Activated CD8-positive, alpha-beta T cell treated with anti-CD3 and anti-CD28 coated beads for 36 hours (primary cell): ENCODE results near the gene CHD1L. TPM values are rescaled to one million over a fixed set of nuclear protein-coding genes. Genes with fewer than 3 reads are reported as not detected.
A peak's percentile ranks its signal among the peaks of the same experiment; 100 is the strongest.
"Not testable (repeated sequence)": the region's sequence is repeated elsewhere in the genome, so short reads cannot be mapped to it uniquely, and the experiment has no call there.

Source experiments
- ATAC-seq: fragments of 200-7000 bp; cut with Tn5 transposase; one replicate; pipeline ENCODE4 v1.10.0; 2021; ENCODE audit warnings: mild to moderate bottlenecking, moderate library complexity
- CTCF ChIA-PET: fragments of 350-600 bp; sonication (Branson Sonifier 250); formaldehyde crosslinking; loops from one replicate; lab custom pipeline; 2021; ENCODE audit warnings: antibody characterized with exemption; lab: Charles Lee
- POLR2A ChIA-PET: fragments of 350-600 bp; sonication (Branson Sonifier 250); formaldehyde crosslinking; loops from one replicate; lab custom pipeline; 2021; ENCODE audit warnings: antibody characterized with exemption; lab: Charles Lee
- DNase-seq: peaks from one replicate; pipeline ENCODE4 v3.0.0-alpha.2; 2020
- H3K27ac Mint-ChIP-seq: one replicate; pipeline ENCODE4 v1.8.0; 2021; ENCODE audit warnings: mild to moderate bottlenecking, mixed read lengths
- H3K27me3 Mint-ChIP-seq: one replicate; pipeline ENCODE4 v1.8.0; 2021; ENCODE audit warnings: mixed read lengths
- H3K36me3 Mint-ChIP-seq: one replicate; pipeline ENCODE4 v1.8.0; 2021; ENCODE audit warnings: low read depth, mixed read lengths
- H3K4me1 Mint-ChIP-seq: one replicate; pipeline ENCODE4 v1.8.0; 2021; ENCODE audit warnings: low read depth, mixed read lengths
- H3K4me3 Mint-ChIP-seq: one replicate; pipeline ENCODE4 v1.8.0; 2021; ENCODE audit warnings: mild to moderate bottlenecking, moderate library complexity, mixed read lengths
- H3K9me3 Mint-ChIP-seq: one replicate; pipeline ENCODE4 v1.8.0; 2021; ENCODE audit warnings: mixed read lengths
- intact Hi-C: fragments of 100-400 bp; cut with micrococcal nuclease; formaldehyde crosslinking; loops from one replicate; pipeline ENCODE4 v1.10.0; 2022
- total RNA-seq, 2 experiments: library from RNA; stranded (reverse); gene quantifications; one replicate each; pipeline ENCODE4 v1.2.3, GENCODE V29; 2021
- TF ChIP-seq, protein P1 (sequence below): fragments of 200-600 bp; IDR thresholded peaks from one replicate; pipeline ENCODE4 v1.8.0; 2022; ENCODE audit warnings: antibody characterized with exemption, mild to moderate bottlenecking

The CHD1L gene
- total RNA-seq, 2 experiments from 2014 or later, result 80.5 to 81.1 TPM

DNA sequence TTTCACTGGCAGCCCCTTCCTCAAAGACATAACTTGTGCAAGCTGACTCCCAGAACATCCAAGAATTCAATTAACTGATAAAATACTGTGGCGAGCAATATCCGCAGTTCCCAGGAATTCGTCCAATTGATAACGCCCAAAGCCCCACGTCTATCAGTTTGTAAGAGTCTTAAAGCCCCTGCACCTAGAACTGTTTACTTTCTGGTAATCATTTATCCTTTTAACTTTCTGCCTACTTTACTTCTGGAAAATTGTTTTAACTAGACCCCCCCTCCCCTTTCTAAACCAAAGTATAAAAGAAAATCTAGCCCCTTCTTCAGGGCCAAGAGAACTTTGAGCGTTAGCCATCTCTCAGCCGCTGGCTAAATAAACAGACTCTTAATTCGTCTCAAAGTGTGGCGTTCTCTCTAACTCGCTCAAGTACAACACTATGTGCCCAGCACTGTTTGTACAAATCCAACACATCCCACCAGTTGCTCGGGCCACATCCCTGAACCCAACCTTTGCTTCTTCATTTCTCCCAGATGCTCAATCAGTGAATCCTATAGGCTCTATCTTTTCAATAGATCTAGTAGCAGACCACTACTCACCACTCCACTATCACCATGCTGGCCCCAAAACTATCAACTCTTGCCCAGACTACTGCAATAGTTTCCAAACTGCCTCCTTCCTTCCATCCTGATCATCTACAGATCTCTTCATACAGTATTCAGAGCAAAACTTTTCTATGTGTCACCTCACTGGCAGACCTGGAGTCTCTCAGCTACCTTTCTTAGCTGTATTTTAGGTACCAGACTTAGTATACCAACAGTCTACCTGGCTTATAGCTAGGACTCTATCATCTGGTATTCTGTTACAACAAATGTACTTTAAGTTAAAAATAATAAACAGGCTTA, 3.3 kb upstream of the CHD1L start:
- Mint-ChIP-seq H3K36me3 (peaks cover 4% of the 10 kb centered on the region), H3K4me1 (peaks cover 8% of the 10 kb centered on the region), H3K4me3 (no peak overlapping the region), H3K27ac (no peak overlapping the region), H3K9me3 (no peaks in the 10 kb centered on the region), H3K27me3 (no peaks in the 10 kb centered on the region)
- no peak for DNase-seq
- intact Hi-C loops, result no loop called here
- TF ChIP-seq, protein P1, sequence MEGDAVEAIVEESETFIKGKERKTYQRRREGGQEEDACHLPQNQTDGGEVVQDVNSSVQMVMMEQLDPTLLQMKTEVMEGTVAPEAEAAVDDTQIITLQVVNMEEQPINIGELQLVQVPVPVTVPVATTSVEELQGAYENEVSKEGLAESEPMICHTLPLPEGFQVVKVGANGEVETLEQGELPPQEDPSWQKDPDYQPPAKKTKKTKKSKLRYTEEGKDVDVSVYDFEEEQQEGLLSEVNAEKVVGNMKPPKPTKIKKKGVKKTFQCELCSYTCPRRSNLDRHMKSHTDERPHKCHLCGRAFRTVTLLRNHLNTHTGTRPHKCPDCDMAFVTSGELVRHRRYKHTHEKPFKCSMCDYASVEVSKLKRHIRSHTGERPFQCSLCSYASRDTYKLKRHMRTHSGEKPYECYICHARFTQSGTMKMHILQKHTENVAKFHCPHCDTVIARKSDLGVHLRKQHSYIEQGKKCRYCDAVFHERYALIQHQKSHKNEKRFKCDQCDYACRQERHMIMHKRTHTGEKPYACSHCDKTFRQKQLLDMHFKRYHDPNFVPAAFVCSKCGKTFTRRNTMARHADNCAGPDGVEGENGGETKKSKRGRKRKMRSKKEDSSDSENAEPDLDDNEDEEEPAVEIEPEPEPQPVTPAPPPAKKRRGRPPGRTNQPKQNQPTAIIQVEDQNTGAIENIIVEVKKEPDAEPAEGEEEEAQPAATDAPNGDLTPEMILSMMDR, result no peak
- ChIA-PET CTCF (interaction anchor here (0.9 to 1.3 kb wide), 2 partner anchors 70 to 71 kb away, joined by 3 read pairs; no protein-coding TSS in a partner anchor), POLR2A (interaction anchor here (0.6 kb wide), 1 partner anchor 155 kb away, joined by 3 read pairs; no protein-coding TSS in a partner anchor)
- no peak for ATAC-seq

DNA sequence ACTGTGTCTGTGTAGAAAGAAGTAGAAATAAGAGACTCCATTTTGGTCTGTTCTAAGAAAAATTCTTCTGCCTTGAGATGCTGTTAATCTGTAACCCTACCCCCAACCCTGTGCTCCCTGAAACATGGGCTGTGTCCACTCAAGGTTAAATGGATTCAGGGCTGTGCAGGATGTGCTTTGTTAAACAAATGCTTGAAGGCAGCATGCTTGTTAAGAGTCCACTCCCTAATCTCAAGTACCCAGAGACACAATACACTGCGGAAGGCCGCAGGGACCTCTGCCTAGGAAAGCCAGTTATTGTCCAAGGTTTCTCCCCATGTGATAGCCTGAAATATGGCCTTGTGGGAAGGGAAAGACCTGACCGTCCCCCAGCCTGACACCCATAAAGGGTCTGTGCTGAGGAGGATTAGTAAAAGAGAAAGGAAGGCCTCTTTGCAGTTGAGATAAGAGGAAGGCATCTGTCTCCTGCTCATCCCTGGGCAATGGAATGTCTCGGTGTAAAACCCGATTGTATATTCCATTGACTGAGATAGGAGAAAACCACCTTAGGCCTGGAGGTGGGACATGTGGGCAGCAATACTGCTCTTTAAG, 2.3 kb upstream of the CHD1L start:
- H3K36me3 Mint-ChIP-seq, POLR2A ChIA-PET, ATAC-seq, H3K27ac Mint-ChIP-seq, H3K27me3 Mint-ChIP-seq, DNase-seq, H3K9me3 Mint-ChIP-seq, H3K4me3 Mint-ChIP-seq: not testable (repeated sequence)
- peaks cover 16% of the 10 kb centered on the region for H3K4me1 Mint-ChIP-seq
- CTCF ChIA-PET, result interaction anchor here (0.9 kb wide), 1 partner anchor 71 kb away, joined by 3 read pairs; no protein-coding TSS in a partner anchor
- intact Hi-C loops, result loop anchor here (10.0 kb wide), 1 partner anchor 155 kb away; no protein-coding TSS in a partner anchor

DNA sequence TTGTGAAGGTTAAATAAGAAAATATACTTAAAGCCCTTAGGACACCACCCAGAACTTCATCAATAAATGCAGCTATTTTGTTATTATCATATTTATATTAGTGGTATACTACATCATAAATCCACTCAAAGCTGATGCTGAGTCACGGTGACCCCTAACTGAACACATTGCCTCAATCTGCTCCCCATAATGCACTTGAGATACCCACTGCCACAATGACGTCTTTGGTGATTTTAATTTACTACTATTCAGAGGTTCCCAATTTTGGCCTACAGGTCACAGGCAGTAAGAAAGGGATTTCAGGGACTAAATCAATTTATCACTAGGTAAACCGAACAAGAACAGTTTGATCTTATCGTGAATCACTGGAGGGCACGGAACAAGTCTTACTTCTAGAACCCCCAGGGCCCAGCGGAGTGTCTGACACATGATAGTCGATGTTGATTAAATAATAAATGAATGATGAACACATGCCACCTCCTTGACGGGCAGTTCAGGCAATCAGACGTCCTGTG, 493 bp upstream of the CHD1L start:
- Mint-ChIP-seq H3K27me3 (no peaks in the 10 kb centered on the region), H3K36me3 (peaks cover 19% of the 10 kb centered on the region), H3K27ac (peak overlapping the region; percentile 84), H3K4me1 (peaks cover 33% of the 10 kb centered on the region), H3K4me3 (peak overlapping the region; percentile 76), H3K9me3 (no peaks in the 10 kb centered on the region)
- TF ChIP-seq, protein P1, result no peak
- DNase-seq (no peak), ATAC-seq (no peak)
- CTCF ChIA-PET, result interaction anchor here (0.6 to 5.1 kb wide), 16 partner anchors 9 to 276 kb away, joined by 3 to 80 read pairs (median 4); partner anchors contain the start of genes FMO5 and PRKAB2
- intact Hi-C loops, result loop anchor here (2.0 to 10.0 kb wide), 2 partner anchors 69 to 157 kb away; partner anchors contain the start of gene PRKAB2
- POLR2A ChIA-PET, result interaction anchor here (1.1 to 3.5 kb wide), 4 partner anchors 11 to 157 kb away, joined by 3 to 47 read pairs (median 9); no protein-coding TSS in a partner anchor

DNA sequence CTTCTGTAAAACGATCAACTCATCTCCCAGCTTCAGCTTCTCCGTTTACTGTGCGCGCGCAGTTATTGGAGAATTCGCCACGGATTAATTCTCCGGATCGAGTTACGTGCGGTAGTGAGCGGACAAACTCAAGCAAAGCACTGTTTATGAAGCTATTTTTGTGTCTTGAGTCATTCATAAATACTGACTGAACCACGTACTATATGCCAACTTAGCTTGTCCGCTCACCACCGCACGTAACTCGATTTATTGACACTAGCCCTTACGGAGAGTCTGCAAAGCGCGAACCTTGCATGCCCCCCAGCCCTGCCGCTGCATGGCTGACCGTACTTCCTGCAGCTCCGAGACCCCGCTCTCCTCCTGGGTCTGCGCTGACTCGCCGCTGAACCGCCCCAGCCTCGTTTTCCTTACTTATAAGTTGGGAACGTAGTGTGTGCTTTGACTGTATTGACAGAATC, 773 bp downstream of the CHD1L start:
- peaks cover 23% of the 10 kb centered on the region for H3K36me3 Mint-ChIP-seq
- no peaks in the 10 kb centered on the region for H3K27me3 Mint-ChIP-seq
- intact Hi-C loops, result loop anchor here (2.0 to 10.0 kb wide), 2 partner anchors 70 to 158 kb away; partner anchors contain the start of gene PRKAB2
- ATAC-seq (peak; percentile 18), DNase-seq (peak; percentile 54)
- peak overlapping the region; percentile 78 for H3K27ac Mint-ChIP-seq
- peak overlapping the region; percentile 76 for H3K4me3 Mint-ChIP-seq
- peaks cover 43% of the 10 kb centered on the region for H3K4me1 Mint-ChIP-seq
- no peaks in the 10 kb centered on the region for H3K9me3 Mint-ChIP-seq
- ChIA-PET POLR2A (interaction anchor here (0.6 to 3.5 kb wide), 8 partner anchors 9 to 174 kb away, joined by 3 to 47 read pairs (median 4); partner anchors contain the start of gene FMO5), CTCF (interaction anchor here (0.6 to 5.1 kb wide), 16 partner anchors 10 to 532 kb away, joined by 3 to 80 read pairs (median 4); partner anchors contain the start of gene PRKAB2)
- TF ChIP-seq, protein P1, result peak; percentile 0
